SK-N-SH treated with all-trans-retinoic acid at 6 μM for 48 hours (cell line): Measurements from ENCODE around the gene NOTO.

Source experiments
- ARNTL ChIP-seq: fragments of 450-650 bp; formaldehyde crosslinking; IDR thresholded peaks from 2 replicates; pipeline ENCODE4 v1.5.0; 2020; ENCODE audit warnings: low read depth, mild to moderate bottlenecking, moderate library complexity, borderline replicate concordance
- BACH2 ChIP-seq: fragments of 250-450 bp; sonication (Bioruptor Pico); IDR thresholded peaks from 2 replicates; pipeline ENCODE4 v1.9.0; 2021; ENCODE audit warnings: mild to moderate bottlenecking, borderline replicate concordance
- CSDC2 ChIP-seq: fragments of 250-450 bp; sonication (Bioruptor Pico); IDR thresholded peaks from 2 replicates; pipeline ENCODE4 v1.5.0; 2020; ENCODE audit warnings: mild to moderate bottlenecking, moderate library complexity
- ESRRG ChIP-seq: fragments of 250-450 bp; sonication (Bioruptor Pico); IDR thresholded peaks from 2 replicates; pipeline ENCODE4 v1.6.1; 2021; ENCODE audit warnings: mild to moderate bottlenecking
- ISL1 ChIP-seq: fragments of 250-450 bp; sonication (Bioruptor Pico); IDR thresholded peaks from 2 replicates; pipeline ENCODE4 v2.1.2; 2022; ENCODE audit warnings: mild to moderate bottlenecking, moderate library complexity
- PPARA ChIP-seq: fragments of 250-450 bp; sonication (Bioruptor Pico); IDR thresholded peaks from 2 replicates; pipeline ENCODE4 v1.5.0; 2020; ENCODE audit warnings: mild to moderate bottlenecking, borderline replicate concordance
- RARB ChIP-seq: fragments of 250-450 bp; sonication (Bioruptor Pico); IDR thresholded peaks from 2 replicates; pipeline ENCODE4 v1.8.0; 2021; ENCODE audit warnings: mild to moderate bottlenecking, moderate library complexity
- TOX ChIP-seq: fragments of 250-450 bp; sonication (Bioruptor Pico); IDR thresholded peaks from 2 replicates; pipeline ENCODE4 v1.8.0; 2021; ENCODE audit warnings: mild to moderate bottlenecking, moderate library complexity, borderline replicate concordance
- ZFP3 ChIP-seq: fragments of 250-450 bp; sonication (Bioruptor Pico); IDR thresholded peaks from 2 replicates; pipeline ENCODE4 v1.5.0; 2020; ENCODE audit warnings: mild to moderate bottlenecking, moderate library complexity
- TF ChIP-seq, protein P1 (sequence below): fragments of 250-450 bp; sonication (Bioruptor Pico); IDR thresholded peaks from 2 replicates; pipeline ENCODE4 v1.5.0; 2020; ENCODE audit warnings: mild to moderate bottlenecking, moderate library complexity
- TF ChIP-seq, protein P2 (sequence below): fragments of 250-450 bp; sonication (Bioruptor Pico); IDR thresholded peaks from 2 replicates; pipeline ENCODE4 v1.8.0; 2020; ENCODE audit warnings: mild to moderate bottlenecking, moderate library complexity, borderline replicate concordance
- TF ChIP-seq, protein P3 (sequence below): fragments of 250-450 bp; sonication (Bioruptor Pico); IDR thresholded peaks from 2 replicates; pipeline ENCODE4 v1.5.1; 2020; ENCODE audit warnings: low read depth, mild to moderate bottlenecking, moderate library complexity

DNA sequence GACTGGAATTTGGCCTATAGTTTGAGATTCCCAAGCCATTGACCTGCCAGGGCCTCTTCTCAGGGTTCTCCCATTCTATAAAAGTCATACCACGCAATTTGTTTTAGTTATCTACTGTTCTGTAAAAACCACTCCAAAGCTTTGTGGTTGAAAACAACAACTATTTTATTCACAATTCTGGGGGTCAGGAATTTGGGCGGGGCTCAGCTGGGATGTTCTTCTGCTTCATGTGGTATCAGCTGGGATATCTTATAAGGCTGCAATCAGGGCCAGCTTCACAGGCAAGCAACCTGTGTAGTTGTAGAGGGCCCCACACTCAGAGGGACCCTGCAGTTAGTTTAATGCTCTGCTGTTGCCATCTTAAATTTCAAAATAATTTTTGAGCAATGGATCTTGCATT is 16.4 kb upstream of the NOTO start:
- TF ChIP-seq BACH2 (CRISPR knock-in tag) (no peak), ARNTL (CRISPR knock-in tag) (no peak), ZFP3 (CRISPR knock-in tag) (no peak), ISL1 (CRISPR knock-in tag) (no peak), TOX (CRISPR knock-in tag) (no peak), RARB (CRISPR knock-in tag) (no peak), PPARA (CRISPR knock-in tag) (no peak), CSDC2 (CRISPR knock-in tag) (no peak), ESRRG (CRISPR knock-in tag) (no peak)
- TF ChIP-seq, protein P1, sequence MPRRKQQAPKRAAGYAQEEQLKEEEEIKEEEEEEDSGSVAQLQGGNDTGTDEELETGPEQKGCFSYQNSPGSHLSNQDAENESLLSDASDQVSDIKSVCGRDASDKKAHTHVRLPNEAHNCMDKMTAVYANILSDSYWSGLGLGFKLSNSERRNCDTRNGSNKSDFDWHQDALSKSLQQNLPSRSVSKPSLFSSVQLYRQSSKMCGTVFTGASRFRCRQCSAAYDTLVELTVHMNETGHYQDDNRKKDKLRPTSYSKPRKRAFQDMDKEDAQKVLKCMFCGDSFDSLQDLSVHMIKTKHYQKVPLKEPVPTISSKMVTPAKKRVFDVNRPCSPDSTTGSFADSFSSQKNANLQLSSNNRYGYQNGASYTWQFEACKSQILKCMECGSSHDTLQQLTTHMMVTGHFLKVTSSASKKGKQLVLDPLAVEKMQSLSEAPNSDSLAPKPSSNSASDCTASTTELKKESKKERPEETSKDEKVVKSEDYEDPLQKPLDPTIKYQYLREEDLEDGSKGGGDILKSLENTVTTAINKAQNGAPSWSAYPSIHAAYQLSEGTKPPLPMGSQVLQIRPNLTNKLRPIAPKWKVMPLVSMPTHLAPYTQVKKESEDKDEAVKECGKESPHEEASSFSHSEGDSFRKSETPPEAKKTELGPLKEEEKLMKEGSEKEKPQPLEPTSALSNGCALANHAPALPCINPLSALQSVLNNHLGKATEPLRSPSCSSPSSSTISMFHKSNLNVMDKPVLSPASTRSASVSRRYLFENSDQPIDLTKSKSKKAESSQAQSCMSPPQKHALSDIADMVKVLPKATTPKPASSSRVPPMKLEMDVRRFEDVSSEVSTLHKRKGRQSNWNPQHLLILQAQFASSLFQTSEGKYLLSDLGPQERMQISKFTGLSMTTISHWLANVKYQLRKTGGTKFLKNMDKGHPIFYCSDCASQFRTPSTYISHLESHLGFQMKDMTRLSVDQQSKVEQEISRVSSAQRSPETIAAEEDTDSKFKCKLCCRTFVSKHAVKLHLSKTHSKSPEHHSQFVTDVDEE (CRISPR knock-in tag), result no peak
- TF ChIP-seq, protein P2, sequence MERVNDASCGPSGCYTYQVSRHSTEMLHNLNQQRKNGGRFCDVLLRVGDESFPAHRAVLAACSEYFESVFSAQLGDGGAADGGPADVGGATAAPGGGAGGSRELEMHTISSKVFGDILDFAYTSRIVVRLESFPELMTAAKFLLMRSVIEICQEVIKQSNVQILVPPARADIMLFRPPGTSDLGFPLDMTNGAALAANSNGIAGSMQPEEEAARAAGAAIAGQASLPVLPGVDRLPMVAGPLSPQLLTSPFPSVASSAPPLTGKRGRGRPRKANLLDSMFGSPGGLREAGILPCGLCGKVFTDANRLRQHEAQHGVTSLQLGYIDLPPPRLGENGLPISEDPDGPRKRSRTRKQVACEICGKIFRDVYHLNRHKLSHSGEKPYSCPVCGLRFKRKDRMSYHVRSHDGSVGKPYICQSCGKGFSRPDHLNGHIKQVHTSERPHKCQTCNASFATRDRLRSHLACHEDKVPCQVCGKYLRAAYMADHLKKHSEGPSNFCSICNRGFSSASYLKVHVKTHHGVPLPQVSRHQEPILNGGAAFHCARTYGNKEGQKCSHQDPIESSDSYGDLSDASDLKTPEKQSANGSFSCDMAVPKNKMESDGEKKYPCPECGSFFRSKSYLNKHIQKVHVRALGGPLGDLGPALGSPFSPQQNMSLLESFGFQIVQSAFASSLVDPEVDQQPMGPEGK (CRISPR knock-in tag), result no peak
- TF ChIP-seq, protein P3, sequence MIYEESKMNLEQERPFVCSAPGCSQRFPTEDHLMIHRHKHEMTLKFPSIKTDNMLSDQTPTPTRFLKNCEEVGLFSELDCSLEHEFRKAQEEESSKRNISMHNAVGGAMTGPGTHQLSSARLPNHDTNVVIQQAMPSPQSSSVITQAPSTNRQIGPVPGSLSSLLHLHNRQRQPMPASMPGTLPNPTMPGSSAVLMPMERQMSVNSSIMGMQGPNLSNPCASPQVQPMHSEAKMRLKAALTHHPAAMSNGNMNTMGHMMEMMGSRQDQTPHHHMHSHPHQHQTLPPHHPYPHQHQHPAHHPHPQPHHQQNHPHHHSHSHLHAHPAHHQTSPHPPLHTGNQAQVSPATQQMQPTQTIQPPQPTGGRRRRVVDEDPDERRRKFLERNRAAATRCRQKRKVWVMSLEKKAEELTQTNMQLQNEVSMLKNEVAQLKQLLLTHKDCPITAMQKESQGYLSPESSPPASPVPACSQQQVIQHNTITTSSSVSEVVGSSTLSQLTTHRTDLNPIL, result no peak
